HG02623 (cell line): ENCODE results near the gene FAM78B.

Experiments used
- ATAC-seq: cut with Tn5 transposase; IDR thresholded peaks from one replicate; pipeline ENCODE4 v1.9.1; 2021; ENCODE audit warnings: moderate library complexity; ENCODE audit not compliant: unreplicated experiment

The FAM78B gene

DNA sequence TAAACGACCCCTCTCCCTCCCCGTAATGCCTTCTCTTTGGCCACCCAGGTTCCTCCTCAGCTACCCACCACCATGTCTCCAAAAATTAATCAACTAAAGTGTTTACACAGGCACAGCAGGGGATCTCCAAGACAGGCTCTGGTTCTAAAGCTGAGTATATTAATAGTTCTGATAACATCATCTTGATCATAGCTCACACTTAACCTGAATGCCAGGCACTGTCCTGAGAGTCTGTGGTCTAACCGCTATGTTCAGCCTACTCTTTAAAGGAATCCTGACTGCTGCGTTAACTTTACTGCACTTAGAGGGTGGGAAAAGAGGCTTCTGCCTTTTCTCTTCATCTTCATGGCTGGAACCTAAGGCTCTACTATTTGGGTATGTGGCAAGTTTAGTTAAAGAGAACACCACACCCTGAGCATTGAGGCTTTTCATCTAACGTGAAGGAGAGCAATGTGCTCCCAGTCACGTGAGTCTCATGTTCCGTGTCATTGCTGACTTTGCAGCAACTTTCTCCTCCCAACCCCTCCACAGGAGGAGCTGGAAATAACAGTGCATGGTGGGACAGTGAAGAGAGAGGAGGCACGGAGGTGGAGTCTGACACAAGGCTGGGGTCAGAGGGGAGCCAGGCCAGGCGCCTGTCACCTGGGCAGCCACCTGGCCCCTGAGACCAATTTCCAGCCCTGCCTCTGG, 86.4 kb downstream of the FAM78B start:
- ATAC-seq = no peak

DNA sequence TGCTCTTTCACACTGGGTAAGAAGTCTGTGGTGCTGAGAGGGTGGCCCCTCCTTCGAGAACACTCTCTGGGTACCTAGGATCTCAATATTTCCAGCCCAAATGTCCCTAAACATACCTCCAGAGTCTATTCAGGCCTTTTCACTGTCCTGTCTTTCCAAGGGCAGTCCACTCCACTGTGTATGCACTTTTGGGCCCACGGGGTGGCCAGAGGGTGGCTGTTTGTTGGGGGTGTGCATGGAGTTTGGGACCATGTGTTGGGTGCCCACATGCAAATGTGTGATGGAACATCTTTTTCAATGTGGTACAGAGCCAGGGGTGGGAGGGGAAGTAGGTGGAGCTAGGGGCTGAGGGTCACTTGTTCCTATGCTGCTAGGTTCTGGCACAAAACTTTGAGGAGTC, 87.5 kb downstream of the FAM78B start:
- no peak for ATAC-seq

DNA sequence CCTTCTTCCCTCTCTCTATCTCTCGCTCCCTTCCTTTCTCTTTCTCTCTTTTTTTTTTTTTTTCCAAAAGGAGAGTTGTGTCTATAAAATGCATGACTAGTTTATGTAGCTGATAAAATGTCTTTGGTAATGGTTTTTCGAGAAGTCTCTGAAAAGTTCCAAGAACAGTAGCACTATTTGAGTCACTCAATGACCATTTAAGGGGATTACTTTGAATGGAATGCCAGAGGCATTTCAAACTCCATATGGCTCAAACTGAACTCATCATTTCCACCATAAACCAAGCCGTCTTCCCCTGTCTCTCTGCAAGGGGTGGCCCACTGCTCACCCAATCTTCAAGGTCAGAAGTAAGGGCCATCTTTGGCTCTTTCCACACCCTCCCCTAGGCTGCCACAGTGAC, 93.3 kb downstream of the FAM78B start:
- no peak for ATAC-seq

DNA sequence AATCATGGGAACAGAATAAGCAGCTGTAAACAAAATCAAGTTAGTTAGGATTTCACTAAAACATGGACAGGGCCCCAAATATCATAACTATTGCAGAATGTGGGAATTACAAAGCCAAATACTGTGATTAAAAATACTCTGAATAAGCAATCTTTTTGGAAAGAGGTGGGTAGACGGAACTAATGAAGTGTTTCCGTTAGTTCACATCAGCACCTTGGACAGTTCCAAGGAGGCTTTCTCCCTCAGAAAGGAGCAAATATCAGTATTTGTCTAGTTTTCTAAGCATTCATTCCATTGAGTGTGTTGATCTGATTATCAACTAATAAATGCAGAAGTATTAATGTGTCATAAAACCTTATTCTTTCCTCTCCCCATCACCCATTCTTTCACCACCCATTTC, 97.4 kb downstream of the FAM78B start:
- ATAC-seq = no peak

DNA sequence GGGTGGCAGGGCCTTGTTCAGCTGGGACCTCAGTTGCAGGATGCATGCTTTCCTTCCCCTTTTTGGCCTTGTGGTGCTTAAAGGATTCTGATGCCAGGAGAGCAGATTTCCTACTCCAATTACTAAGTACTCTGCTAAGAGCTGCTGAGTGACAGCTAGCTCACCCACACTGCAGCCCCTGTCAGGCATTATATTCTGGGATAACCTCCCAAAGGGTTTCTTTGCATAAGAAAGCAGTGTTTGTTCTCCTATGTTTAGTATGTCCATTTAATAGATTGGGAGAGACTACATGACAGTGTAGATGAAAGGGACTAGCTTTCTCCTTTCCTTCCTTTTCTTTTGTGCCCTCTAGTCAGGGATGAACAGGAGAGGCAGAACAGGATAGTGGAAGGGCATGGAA, 100.7 kb downstream of the FAM78B start:
- ATAC-seq = no peak

DNA sequence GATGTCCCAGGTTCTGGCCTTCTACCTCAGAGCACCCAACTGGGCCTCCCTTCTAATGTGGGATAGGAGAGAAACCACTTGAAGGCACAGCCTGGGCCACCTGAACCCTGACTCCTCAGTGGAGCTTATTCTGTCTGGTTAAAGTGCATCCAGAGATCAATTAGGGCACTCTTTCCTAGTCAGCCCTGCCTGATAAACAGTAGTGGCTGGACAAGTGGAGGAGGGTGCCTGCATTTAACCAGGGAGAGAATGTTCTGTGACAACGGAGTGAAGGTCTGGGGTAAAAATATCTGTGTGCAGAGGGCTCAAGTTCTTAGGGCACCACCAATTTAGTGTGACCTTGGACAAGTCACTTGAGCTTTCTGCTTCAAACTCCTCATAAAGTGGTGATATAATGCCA, 101.8 kb downstream of the FAM78B start:
- no peak for ATAC-seq

DNA sequence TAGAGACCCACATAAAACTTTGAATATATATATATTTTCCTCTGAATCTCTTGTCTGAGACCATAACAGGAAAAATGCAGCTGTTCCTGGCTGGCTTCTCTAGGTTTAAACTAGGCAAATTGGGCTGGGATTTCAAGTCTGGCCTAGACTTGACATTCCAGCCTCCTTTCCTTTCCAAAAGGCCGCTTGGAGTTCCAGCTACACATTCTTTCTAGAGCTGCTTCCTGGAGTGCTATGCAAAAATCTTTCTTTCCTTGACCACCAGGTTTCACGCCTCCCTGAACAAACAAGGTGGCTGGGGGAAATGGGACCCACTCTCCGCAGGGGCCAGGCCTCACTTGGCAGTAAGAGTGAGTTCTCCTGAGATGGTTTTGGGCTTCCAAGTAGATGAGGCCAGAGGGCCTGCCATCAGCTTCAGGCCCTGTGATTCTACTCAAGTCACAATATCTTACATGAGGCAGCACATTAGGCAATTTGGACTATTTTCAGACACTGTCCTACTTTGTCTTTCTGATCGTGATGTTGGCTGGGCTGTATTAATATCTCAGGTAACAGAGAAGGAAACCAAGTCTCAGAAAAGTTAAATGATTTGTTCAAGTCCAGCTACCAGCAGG, 102.4 kb downstream of the FAM78B start:
- no peak for ATAC-seq

DNA sequence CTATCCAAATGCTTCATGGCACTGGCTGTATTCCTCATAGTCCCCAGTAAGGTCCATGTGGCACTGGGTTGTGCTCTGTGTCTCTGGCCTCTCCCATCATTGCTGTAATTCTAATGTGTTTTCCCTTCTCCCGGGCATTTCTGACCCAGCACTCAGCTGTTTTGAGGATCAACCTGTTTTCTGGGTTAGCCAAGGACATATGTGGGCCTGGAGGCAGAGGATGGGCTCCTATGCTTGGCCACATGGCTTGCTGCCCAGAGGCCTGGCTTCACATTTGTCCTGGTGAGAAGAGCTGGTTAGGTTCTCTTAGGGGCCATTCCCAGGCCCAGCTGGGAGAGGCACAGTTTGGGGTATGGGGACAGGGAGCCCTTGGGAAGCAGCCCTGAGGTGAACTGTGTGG, 103.1 kb downstream of the FAM78B start:
- ATAC-seq = no peak

DNA sequence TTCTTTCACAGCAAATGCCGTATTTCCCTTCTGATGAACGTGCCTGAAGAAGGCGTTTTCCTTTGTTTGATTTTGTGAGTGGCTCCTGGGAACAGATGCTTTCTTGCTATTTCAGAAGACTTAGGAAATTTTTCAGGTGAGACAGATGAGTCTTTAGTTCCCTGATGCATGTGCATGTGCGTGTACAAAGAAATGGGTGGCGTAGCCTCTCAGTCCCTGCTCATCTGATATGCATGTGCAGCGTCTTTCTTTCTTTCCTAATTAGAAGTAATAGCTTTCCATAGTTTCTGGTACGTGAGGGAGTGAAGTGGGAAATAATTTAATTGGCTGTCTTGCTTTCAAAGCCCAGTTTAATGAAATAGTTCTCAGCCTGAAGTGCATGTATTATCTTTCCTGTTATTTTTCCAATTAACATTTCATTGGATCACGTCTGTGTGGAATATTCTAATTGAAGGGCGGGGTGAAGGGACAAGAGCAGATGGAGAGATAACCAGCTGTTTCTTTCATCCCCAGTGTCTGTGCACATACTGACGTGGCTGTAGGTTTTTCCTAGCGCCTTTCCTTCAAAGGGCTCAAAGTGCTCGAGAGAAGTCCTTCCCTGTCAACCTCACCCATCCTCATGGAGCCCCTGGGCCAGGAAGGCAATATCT, 104.3 kb downstream of the FAM78B start:
- ATAC-seq = no peak

DNA sequence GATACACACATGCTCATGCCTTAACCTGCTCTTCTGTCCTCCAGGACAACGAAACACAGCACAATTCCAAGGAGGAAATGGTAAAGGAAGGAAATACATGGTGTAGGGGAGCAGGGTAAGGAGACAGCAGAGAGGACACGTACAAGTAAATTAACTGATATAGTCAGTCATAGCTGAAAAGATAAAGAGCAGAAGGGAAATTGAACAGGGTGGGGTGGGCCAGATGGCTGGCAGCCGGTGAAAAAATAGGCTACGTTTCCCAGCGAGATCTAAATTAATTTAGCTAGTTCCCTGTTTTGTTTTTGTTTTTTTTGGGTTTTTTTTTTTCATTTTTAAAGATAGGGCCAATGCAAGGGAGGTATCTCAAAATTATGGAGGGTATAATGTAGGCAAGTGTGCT, 109.2 kb downstream of the FAM78B start:
- no peak for ATAC-seq

DNA sequence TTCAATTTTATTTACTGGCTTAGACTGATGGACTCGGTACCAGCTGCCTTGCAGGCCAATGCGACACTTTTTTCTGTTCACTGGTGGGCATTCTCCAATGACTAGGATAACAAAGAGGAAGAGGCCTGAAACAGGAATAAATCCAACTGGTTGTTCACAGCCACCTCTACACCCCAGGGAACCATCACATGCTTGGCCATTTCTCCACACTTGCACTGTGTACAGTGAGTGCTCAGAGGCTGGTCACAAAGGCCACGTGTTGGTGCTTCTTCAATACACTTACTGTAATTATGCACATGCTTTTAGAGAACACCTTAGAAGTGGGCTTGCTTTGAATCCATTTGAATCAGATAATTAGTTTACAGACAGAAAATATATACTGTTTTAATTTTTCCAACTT, 113.4 kb downstream of the FAM78B start:
- ATAC-seq = no peak

DNA sequence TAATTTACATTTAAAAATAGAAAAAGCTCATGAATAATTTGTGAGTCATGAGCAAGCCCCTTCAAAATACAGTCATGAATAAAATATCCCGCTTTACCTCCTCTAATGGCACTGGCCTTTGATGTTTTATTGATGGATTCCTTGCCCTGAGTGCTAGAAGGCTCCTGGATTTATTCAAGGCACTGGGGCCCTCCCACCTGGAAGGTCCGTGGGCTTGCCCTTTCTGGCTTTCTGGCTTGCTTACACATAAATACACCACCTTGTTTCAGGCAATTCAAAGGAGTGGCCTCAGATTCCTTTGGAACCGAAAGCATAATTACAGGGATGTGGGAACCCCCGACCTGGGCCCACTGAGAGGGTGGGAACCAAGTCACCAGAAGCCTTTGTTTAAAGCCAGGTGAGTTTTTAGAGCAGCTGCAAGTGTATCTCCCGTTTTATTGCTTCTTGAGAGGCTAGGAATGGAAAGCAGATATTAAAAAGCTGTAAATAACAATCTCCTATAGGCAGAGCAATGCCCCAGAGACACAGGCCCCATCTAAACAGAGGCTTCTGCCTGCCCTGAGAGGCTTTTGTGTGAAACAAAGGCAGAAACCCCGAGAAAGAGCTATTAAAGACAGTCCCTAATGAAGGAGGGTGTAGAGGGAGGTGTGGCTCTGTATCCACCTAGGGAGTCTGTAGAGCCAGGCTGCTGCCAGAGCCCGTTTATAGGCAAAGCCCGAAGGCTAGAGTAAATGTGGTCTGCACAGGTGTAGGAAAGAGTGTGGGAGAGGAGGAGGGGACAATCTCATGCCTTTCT, 126.4 kb downstream of the FAM78B start:
- ATAC-seq = no peak

DNA sequence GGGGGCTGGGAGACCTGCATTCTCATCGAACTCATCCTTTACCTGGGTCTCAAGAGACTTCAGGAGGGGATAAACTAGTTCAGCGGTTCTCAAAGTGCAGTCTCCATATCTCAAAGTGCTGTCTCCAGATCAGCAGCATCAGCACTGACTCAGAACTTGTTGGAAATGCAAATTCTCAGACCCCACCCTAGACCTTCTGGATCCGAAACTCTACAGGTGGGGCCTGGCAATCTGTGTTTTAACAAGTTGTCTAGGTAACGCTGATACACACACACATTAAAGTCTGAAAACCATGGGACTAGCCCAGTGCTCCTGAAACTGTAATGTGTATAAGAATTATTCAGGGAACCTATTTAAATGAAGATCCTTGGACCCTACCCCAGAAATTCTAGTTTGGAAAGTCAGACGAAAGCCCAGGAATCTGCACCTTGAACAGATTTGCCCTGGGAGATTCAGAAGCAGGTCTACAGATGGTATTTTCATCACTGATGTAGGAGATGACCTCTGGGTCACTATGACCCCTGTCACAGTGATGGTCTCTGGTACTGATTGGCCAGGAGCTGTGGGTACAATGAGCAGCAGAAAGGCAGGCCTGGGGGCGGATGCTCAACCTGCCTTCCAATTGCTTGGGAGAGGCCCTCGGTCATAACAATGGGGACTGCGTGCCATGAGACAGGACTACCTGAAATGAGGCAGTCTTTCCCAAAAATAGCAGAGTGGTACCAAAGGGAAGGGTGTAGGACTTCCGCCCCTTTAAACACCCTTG, 127.2 kb downstream of the FAM78B start:
- ATAC-seq = no peak

DNA sequence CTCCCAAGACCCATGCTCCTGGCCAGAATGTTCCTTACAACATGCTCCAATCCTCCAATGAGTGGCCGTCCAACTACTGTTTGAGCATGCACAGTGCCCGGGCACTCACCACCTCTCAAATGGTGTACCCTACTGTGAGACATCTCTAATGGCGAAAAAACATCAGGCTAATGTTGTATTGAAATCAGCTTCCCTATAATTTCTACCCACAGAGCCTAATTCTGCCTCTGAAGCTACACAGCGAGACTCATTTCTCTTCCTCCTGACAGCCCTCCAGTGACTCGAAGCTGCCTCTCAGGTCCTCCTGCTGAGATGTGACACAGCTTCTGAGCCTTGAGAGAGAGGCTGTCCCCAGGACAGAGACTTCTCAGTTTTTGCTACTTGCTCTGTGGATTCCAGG, 130.7 kb downstream of the FAM78B start:
- no peak for ATAC-seq

DNA sequence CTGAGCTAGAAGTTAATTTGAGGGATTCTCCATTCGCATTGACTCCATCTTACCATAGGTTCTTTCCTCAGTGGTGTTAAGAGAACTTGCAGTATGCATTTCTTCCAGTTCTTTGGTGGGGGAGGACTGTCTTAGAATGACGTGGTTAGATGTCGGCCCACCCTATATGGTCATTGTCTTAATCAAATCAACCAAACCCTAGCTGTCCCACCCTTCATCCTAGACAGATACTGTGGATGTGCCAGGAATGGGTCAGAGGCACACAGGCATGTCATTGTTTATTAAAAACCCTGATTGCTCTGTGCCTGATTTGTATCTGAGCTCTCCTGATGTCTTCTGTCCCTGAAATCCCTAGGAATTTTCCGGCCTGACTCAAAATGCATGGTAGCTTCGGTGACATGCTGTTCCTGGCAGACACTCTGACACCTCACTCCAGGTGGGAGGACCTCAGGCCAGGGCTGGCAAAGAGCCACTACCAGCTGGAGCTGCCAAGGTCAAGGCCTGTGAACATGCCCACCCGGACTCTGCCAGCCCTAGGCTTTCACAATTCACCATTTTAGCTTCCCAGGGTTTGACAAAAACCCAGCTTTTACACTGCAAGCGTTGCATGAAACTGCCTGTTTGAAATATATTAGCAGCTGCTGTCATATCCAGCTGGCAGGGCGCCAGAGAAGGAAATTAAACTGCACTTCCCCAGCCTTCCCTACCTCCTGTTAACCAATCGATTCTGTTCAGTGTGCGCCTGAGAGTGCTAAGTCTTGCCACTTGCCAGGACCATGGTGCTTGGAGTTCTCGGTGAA, 134.0 kb downstream of the FAM78B start:
- no peak for ATAC-seq

DNA sequence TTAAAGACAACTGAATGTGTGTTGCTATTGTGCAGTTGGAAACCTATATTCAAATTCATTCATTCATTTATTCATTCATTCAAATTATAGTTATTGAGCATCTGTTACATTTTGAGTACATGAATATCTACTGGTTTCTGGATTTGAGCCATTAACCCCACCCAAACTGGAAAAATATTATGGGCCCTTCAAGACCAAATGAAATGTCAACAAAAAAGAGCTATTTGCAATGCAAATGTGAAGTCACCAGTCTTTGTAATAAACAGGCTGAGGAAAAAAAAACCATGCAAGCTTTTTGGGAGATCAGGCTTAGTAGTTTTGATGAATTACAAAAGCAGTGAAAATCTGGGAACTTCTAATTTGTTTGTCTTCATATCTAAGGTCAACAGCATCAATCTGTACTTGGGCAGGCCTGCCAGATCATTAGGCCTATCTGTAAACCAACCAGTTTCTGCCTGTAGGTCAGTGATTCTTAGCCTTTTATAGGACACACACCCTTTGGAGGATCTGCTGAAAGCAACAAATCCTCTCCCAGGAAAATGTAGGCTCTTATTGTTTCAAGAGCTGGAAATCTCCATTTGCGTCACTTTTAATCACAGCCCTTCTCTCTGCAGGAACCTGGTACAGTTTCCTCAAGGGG, 134.7 kb downstream of the FAM78B start:
- ATAC-seq = no peak

DNA sequence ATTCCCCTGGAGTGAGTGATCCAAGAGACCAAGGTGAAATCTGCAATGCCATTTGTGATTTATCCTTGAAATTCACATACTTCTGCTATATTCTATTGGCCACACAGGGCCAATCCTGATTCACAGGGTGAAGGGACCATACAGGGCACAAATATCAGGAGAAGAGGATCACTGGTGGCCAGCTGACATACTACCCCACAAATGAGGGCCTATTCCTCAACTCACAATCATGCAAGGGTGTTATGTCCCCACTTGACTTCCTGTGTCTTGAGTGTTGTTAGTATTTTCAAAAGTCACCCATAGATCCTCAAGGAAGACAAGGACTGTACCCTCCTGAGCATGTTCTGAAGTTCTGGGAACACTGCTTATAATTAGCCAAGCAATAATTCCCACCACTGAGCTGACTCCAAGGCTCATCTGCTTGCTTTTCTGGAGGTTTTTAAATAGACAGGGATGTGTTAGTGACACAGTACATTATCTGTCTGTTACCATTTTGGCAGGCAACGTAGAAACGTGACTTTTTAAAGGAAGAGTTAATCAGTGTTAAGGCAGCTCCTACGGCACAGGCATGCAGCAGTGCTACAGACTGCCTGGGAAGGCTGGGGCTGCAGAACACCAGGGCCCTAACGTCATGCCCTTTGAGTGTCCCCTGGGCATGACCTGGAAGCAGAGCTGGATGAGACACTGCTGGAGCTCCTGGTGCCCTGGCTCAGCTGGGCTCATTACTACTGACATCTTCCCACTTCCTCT, 137.4 kb downstream of the FAM78B start:
- no peak for ATAC-seq

DNA sequence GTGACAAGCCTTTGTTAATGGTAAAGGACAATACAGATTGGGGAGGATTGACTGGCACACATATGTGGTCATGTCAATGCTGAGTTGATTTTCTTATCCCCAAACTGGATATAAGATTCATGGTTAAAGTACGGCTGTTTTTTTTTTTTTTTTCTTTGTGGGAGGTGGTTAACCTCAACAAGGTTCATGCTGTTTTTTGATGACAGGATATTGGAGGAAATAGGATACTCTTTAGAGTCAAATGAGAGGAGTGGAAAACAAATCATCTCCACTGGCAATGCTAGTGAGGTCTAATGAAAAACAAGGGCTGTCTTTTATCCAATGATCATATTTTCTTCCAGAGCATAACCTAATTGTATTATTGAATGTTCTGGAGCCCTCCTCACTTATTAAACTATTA, 140.2 kb downstream of the FAM78B start:
- no peak for ATAC-seq

DNA sequence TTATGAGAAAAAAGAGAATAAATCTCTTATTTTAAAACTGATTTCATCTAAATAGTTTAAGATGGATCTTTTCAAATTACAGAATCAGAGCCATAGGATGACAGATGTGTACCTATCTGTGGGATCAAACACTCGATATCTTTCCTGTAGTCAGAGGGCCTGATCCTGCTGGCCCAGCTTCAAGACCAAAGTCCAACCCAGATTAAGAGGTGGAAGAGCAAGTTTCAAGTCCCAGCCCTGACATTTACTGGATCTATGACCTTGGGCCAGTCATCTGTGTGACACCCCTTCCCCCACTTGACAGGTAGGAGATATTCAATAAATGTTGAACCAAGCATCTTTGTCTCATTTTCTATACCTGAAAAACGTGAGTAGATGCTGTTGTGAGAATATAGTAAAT, 140.7 kb downstream of the FAM78B start:
- no peak for ATAC-seq
